ENCODE data around the gene SRCIN1.

Gene SRCIN1

GRCh38 chr17:38566666-38567031, 39.1 kb downstream of the SRCIN1 start:
- no peak overlapping the region for H2BK120ac ChIP-seq (ENCODE audit: low read depth, low read length)
- no peak overlapping the region for H4K91ac ChIP-seq (ENCODE audit: low read length)
- no peak overlapping the region for H2AK5ac ChIP-seq (ENCODE audit: low read length, severe bottlenecking)
- WGBS = 71% methylated on average over 5 of the region's 5 CpGs
- no peak overlapping the region for H3K18ac ChIP-seq (ENCODE audit: low read depth in 1 of 2, low read length in 2 of 2)
- H3K4me2 ChIP-seq (ENCODE audit: low read length, poor library complexity, severe bottlenecking) = no peak overlapping the region
- H2BK5ac ChIP-seq (ENCODE audit: low read depth, low read length, poor library complexity, severe bottlenecking) = no peak overlapping the region
- H3K9me3 ChIP-seq (ENCODE audit: control insufficient read depth, low read length) = no peaks in the 10 kb centered on the region
- no peak overlapping the region for H3K27ac ChIP-seq (ENCODE audit: low read length, poor library complexity, severe bottlenecking)
- no peak overlapping the region for H3K14ac ChIP-seq (ENCODE audit: low read length in 2 of 2)
- H2AFZ ChIP-seq (ENCODE audit: low read depth, low read length) = no peak overlapping the region
- DNase-seq = no peak
- H3K4me3 ChIP-seq (ENCODE audit: insufficient read depth in 1 of 2, low read depth in 1 of 2, low read length in 2 of 2) = no peak overlapping the region
- H3K27me3 ChIP-seq (ENCODE audit: control insufficient read depth in 1 of 2, insufficient read depth in 1 of 2, low read length in 2 of 2) = peaks cover 93 to 95% of the 10 kb centered on the region in 2 experiments
- H3K9ac ChIP-seq (ENCODE audit: low read length) = no peak overlapping the region
- no peak overlapping the region for H3K23ac ChIP-seq (ENCODE audit: low read length in 2 of 2)
- H2BK15ac ChIP-seq (ENCODE audit: low read depth, poor library complexity, severe bottlenecking) = no peak overlapping the region
- no peaks in the 10 kb centered on the region for H3K36me3 ChIP-seq (ENCODE audit: control insufficient read depth in 1 of 2, insufficient read depth in 2 of 2, low read depth in 1 of 2, low read length in 2 of 2)
- H4K8ac ChIP-seq (ENCODE audit: low read length) = no peak overlapping the region
- peaks cover 4% of the 10 kb centered on the region for H3K4me1 ChIP-seq (ENCODE audit: control insufficient read depth, insufficient read depth, low read depth, low read length)
- H3K4ac ChIP-seq (ENCODE audit: low read depth in 1 of 2, low read length in 2 of 2) = no peak overlapping the region
- H2BK12ac ChIP-seq (ENCODE audit: low read length in 2 of 2) = no peak overlapping the region
- no peaks in the 10 kb centered on the region for H3K79me1 ChIP-seq (replicated peaks; ENCODE audit: low read length, poor library complexity, severe bottlenecking)

- peaks cover 4% of the 10 kb centered on the region for H3K4me1 ChIP-seq (ENCODE audit: control insufficient read depth, insufficient read depth, low read depth, low read length)
- H2AK5ac ChIP-seq (ENCODE audit: low read length, severe bottlenecking) = no peak overlapping the region
- WGBS = 47% methylated on average over 8 of the region's 10 CpGs
- no peak overlapping the region for H4K91ac ChIP-seq (ENCODE audit: low read length)
- H3K4me3 ChIP-seq (ENCODE audit: insufficient read depth in 1 of 2, low read depth in 1 of 2, low read length in 2 of 2) = no peak overlapping the region
- H2BK12ac ChIP-seq (ENCODE audit: low read length in 2 of 2) = no peak overlapping the region
- no peak overlapping the region for H2AFZ ChIP-seq (ENCODE audit: low read depth, low read length)
- no peak overlapping the region for H4K8ac ChIP-seq (ENCODE audit: low read length)
- H3K9ac ChIP-seq (ENCODE audit: low read length) = no peak overlapping the region
- H2BK5ac ChIP-seq (ENCODE audit: low read depth, low read length, poor library complexity, severe bottlenecking) = no peak overlapping the region
- H3K27ac ChIP-seq (ENCODE audit: low read length, poor library complexity, severe bottlenecking) = no peak overlapping the region
- no peak for DNase-seq
- H3K27me3 ChIP-seq (ENCODE audit: control insufficient read depth in 1 of 2, insufficient read depth in 1 of 2, low read length in 2 of 2) = peaks cover 92 to 95% of the 10 kb centered on the region in 2 experiments
- no peak overlapping the region for H3K14ac ChIP-seq (ENCODE audit: low read length in 2 of 2)
- no peak overlapping the region for H3K18ac ChIP-seq (ENCODE audit: low read depth in 1 of 2, low read length in 2 of 2)
- no peak overlapping the region for H3K23ac ChIP-seq (ENCODE audit: low read length in 2 of 2)
- H3K36me3 ChIP-seq (ENCODE audit: control insufficient read depth in 1 of 2, insufficient read depth in 2 of 2, low read depth in 1 of 2, low read length in 2 of 2) = no peaks in the 10 kb centered on the region
- H3K9me3 ChIP-seq (ENCODE audit: control insufficient read depth, low read length) = no peaks in the 10 kb centered on the region
- H3K4ac ChIP-seq (ENCODE audit: low read depth in 1 of 2, low read length in 2 of 2) = no peak overlapping the region
- H2BK15ac ChIP-seq (ENCODE audit: low read depth, poor library complexity, severe bottlenecking) = no peak overlapping the region
- no peak overlapping the region for H3K4me2 ChIP-seq (ENCODE audit: low read length, poor library complexity, severe bottlenecking)
- H3K79me1 ChIP-seq (replicated peaks; ENCODE audit: low read length, poor library complexity, severe bottlenecking) = no peaks in the 10 kb centered on the region
- no peak overlapping the region for H2BK120ac ChIP-seq (ENCODE audit: low read depth, low read length)
These were observed 39.7 kb downstream of the SRCIN1 start for GRCh38 chr17:38565853-38566665.

DNA sequence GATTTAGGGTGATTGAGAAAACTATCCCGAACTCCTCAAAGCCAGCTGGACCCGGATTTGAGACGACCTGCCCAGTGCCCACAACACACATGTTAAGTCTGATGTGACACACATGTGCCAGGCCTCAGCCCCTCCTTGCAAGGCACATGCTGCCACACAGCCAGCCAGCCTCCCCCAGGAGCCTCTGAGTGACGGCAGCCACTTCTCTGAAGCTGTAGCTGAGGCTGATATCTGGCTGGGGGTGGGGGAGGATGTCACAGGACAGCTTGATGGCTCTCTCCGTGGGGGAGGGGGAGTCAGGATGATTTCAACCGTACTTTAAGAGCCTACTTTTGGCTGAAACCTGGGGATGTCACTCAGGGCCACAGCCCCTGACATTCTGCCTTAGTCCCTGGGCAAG, 40.9 kb downstream of the SRCIN1 start:
- peaks cover 92 to 95% of the 10 kb centered on the region in 2 experiments for H3K27me3 ChIP-seq (ENCODE audit: control insufficient read depth in 1 of 2, insufficient read depth in 1 of 2, low read length in 2 of 2)
- H2AFZ ChIP-seq (ENCODE audit: low read depth, low read length) = no peak overlapping the region
- no peaks in the 10 kb centered on the region for H3K79me1 ChIP-seq (replicated peaks; ENCODE audit: low read length, poor library complexity, severe bottlenecking)
- H3K9me3 ChIP-seq (ENCODE audit: control insufficient read depth, low read length) = no peaks in the 10 kb centered on the region
- no peak overlapping the region for H2BK12ac ChIP-seq (ENCODE audit: low read length in 2 of 2)
- H2BK15ac ChIP-seq (ENCODE audit: low read depth, poor library complexity, severe bottlenecking) = no peak overlapping the region
- DNase-seq = no peak
- H3K14ac ChIP-seq (ENCODE audit: low read length in 2 of 2) = no peak overlapping the region
- H3K23ac ChIP-seq (ENCODE audit: low read length in 2 of 2) = no peak overlapping the region
- peaks cover 4% of the 10 kb centered on the region for H3K4me1 ChIP-seq (ENCODE audit: control insufficient read depth, insufficient read depth, low read depth, low read length)
- 0% methylated on average over 5 of the region's 6 CpGs for WGBS
- H4K91ac ChIP-seq (ENCODE audit: low read length) = peak overlapping the region; percentile 29
- H2BK120ac ChIP-seq (ENCODE audit: low read depth, low read length) = no peak overlapping the region
- H2AK5ac ChIP-seq (ENCODE audit: low read length, severe bottlenecking) = no peak overlapping the region
- no peak overlapping the region for H3K27ac ChIP-seq (ENCODE audit: low read length, poor library complexity, severe bottlenecking)
- no peak overlapping the region for H4K8ac ChIP-seq (ENCODE audit: low read length)
- H2BK5ac ChIP-seq (ENCODE audit: low read depth, low read length, poor library complexity, severe bottlenecking) = no peak overlapping the region
- H3K4me2 ChIP-seq (ENCODE audit: low read length, poor library complexity, severe bottlenecking) = no peak overlapping the region
- no peaks in the 10 kb centered on the region for H3K36me3 ChIP-seq (ENCODE audit: control insufficient read depth in 1 of 2, insufficient read depth in 2 of 2, low read depth in 1 of 2, low read length in 2 of 2)
- no peak overlapping the region for H3K9ac ChIP-seq (ENCODE audit: low read length)
- no peak overlapping the region for H3K4me3 ChIP-seq (ENCODE audit: insufficient read depth in 1 of 2, low read depth in 1 of 2, low read length in 2 of 2)
- H3K4ac ChIP-seq (ENCODE audit: low read depth in 1 of 2, low read length in 2 of 2) = no peak overlapping the region
- no peak overlapping the region for H3K18ac ChIP-seq (ENCODE audit: low read depth in 1 of 2, low read length in 2 of 2)

DNA sequence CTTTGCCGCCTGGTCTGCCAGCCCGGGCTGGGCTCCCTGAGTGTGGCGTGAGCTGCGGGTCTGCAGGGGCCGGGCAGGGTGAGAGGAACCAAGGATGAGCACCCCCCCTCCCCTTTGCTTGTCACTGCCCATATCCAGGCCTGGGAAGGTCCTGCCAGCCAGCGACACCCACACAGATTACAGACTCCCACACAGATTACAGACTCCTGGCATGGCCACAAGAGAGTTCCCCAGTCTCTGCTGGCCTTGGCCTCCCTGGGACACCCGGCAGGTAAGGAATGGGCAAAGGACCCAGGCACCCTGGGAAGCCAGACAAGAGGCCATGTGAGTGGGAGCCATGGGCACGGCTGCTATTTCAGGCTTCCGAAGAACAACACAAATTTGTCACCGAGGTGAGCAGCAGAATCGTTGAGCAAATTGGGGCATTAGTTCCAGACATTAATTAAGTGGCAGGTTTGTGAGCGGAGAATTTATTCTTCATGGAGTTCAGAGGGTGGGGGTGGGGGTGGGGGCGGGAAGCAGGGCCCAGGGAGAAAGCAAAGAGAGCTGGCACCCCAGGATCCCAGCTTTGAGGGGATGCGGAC, 41.4 kb downstream of the SRCIN1 start:
- H2BK5ac ChIP-seq (ENCODE audit: low read depth, low read length, poor library complexity, severe bottlenecking) = no peak overlapping the region
- no peak overlapping the region for H3K4me2 ChIP-seq (ENCODE audit: low read length, poor library complexity, severe bottlenecking)
- no peak overlapping the region for H3K14ac ChIP-seq (ENCODE audit: low read length in 2 of 2)
- H2BK12ac ChIP-seq (ENCODE audit: low read length in 2 of 2) = no peak overlapping the region
- no peak for DNase-seq
- H3K4me3 ChIP-seq (ENCODE audit: insufficient read depth in 1 of 2, low read depth in 1 of 2, low read length in 2 of 2) = no peak overlapping the region
- H2BK120ac ChIP-seq (ENCODE audit: low read depth, low read length) = no peak overlapping the region
- H3K4ac ChIP-seq (ENCODE audit: low read depth in 1 of 2, low read length in 2 of 2) = no peak overlapping the region
- H3K79me1 ChIP-seq (replicated peaks; ENCODE audit: low read length, poor library complexity, severe bottlenecking) = no peaks in the 10 kb centered on the region
- 2% methylated on average over 12 of the region's 14 CpGs for WGBS
- H3K9ac ChIP-seq (ENCODE audit: low read length) = no peak overlapping the region
- H3K4me1 ChIP-seq (ENCODE audit: control insufficient read depth, insufficient read depth, low read depth, low read length) = peaks cover 7% of the 10 kb centered on the region
- H3K23ac ChIP-seq (ENCODE audit: low read length in 2 of 2) = no peak overlapping the region
- no peak overlapping the region for H3K18ac ChIP-seq (ENCODE audit: low read depth in 1 of 2, low read length in 2 of 2)
- H2AK5ac ChIP-seq (ENCODE audit: low read length, severe bottlenecking) = no peak overlapping the region
- H4K91ac ChIP-seq (ENCODE audit: low read length) = no peak overlapping the region
- no peak overlapping the region for H4K8ac ChIP-seq (ENCODE audit: low read length)
- H3K27ac ChIP-seq (ENCODE audit: low read length, poor library complexity, severe bottlenecking) = no peak overlapping the region
- no peaks in the 10 kb centered on the region for H3K9me3 ChIP-seq (ENCODE audit: control insufficient read depth, low read length)
- no peak overlapping the region for H2BK15ac ChIP-seq (ENCODE audit: low read depth, poor library complexity, severe bottlenecking)
- H2AFZ ChIP-seq (ENCODE audit: low read depth, low read length) = no peak overlapping the region
- H3K27me3 ChIP-seq (ENCODE audit: control insufficient read depth in 1 of 2, insufficient read depth in 1 of 2, low read length in 2 of 2) = peaks cover 92 to 96% of the 10 kb centered on the region in 2 experiments
- H3K36me3 ChIP-seq (ENCODE audit: control insufficient read depth in 1 of 2, insufficient read depth in 2 of 2, low read depth in 1 of 2, low read length in 2 of 2) = no peaks in the 10 kb centered on the region
